Transverse colon (tissue), 4 donors: ENCODE results near the gene WWP2.

Experiments used
- POLR2A ChIP-seq: fragments of 450-650 bp; IDR thresholded peaks from one replicate; pipeline ENCODE4 v1.6.1; 2016; ENCODE audit warnings: antibody characterized with exemption, mild to moderate bottlenecking, moderate library complexity
- POLR2AphosphoS5 ChIP-seq, 3 donors: sonication (generic); formaldehyde crosslinking; IDR thresholded peaks; one replicate each; pipeline ENCODE4 v1.6.1; 2016; ENCODE audit warnings: antibody characterized with exemption in 3 of 3
- TF ChIP-seq, protein P1 (sequence below), 5 experiments: fragments of 200-600 bp in 3 of 5; fragments of 450-650 bp in 2 of 5; sonication (generic) in 3 of 5; IDR thresholded peaks; 1 replicate in 2 of 5; 2 replicates in 3 of 5; pipeline ENCODE4 v1.5.1; 2016 to 2017; ENCODE audit warnings: antibody characterized with exemption in 5 of 5, inconsistent platforms in 3 of 5, mild to moderate bottlenecking in 2 of 5, moderate library complexity in 1 of 5

DNA sequence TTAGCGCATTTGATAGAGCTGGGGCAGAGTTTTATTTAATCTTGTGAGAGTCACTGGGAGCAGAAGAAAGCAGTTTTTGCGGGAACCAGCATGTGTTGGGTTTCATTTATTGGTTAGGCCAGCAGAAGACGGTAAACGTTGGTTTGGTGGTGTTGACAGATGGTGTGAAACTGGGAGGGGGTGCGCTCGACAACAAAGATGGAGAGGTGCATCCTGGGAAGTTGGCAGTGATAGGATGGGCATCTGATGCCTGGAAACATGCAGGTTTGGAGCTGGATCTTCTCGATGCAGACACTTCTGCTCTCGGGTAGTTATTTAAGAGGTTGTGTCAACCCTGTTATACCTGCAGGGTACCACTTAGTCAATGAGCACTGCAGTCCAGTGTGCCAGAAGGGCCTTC is 164.1 kb downstream of the WWP2 start:
- TF ChIP-seq, protein P1, sequence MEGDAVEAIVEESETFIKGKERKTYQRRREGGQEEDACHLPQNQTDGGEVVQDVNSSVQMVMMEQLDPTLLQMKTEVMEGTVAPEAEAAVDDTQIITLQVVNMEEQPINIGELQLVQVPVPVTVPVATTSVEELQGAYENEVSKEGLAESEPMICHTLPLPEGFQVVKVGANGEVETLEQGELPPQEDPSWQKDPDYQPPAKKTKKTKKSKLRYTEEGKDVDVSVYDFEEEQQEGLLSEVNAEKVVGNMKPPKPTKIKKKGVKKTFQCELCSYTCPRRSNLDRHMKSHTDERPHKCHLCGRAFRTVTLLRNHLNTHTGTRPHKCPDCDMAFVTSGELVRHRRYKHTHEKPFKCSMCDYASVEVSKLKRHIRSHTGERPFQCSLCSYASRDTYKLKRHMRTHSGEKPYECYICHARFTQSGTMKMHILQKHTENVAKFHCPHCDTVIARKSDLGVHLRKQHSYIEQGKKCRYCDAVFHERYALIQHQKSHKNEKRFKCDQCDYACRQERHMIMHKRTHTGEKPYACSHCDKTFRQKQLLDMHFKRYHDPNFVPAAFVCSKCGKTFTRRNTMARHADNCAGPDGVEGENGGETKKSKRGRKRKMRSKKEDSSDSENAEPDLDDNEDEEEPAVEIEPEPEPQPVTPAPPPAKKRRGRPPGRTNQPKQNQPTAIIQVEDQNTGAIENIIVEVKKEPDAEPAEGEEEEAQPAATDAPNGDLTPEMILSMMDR (IDR thresholded peaks at IDR 0.05) = no peak
- TF ChIP-seq POLR2A = no peak
- no peak for TF ChIP-seq POLR2AphosphoS5 (IDR thresholded peaks at IDR 0.05)
